HUDEP-2 (cell line): ENCODE results near the gene HOXA3.

ENCODE experiments used
- DNase-seq, 76 experiments: peaks; one replicate each; lab custom pipeline; 2025; ENCODE audit not compliant: unreplicated experiment in 76 of 76; lab: John Stamatoyannopoulos, UW

HOXA3 gene

GRCh38 chr7:27151931-27152815, at the start of gene HOXA3:
HOXA3 (minus strand) TSS chr7:27152583; CDS start chr7:27110640, 41,943 bp downstream.
- DNase-seq, result no peak

- DNase-seq, result no peak
Measured at GRCh38 chr7:27201580-27202017, 49.2 kb upstream of the HOXA3 start.

- no peak for DNase-seq
Measured at GRCh38 chr7:27200761-27201579, 48.6 kb upstream of the HOXA3 start.

- DNase-seq, result no peak
Measured at GRCh38 chr7:27199849-27200760, 47.7 kb upstream of the HOXA3 start, which contains the start of gene HOXA13. HOXA13 (minus strand) TSS chr7:27200091; CDS start chr7:27200077, 14 bp downstream.

GRCh38 chr7:27198871-27199801, 46.8 kb upstream of the HOXA3 start:
- DNase-seq, result no peak

- no peak for DNase-seq
Measured at GRCh38 chr7:27198138-27198841, 45.9 kb upstream of the HOXA3 start.

- no peak for DNase-seq
Measured at GRCh38 chr7:27197137-27198042, 45.0 kb upstream of the HOXA3 start.

GRCh38 chr7:27196287-27196767, 43.9 kb upstream of the HOXA3 start:
- DNase-seq, result peak in 66 of 76 experiments; percentile 2 to 81 (median 52)

- no peak for DNase-seq
Measured at GRCh38 chr7:27194686-27195379, 42.5 kb upstream of the HOXA3 start.

GRCh38 chr7:27194002-27194352, 41.6 kb upstream of the HOXA3 start:
- DNase-seq, result no peak

GRCh38 chr7:27193335-27194001, 41.1 kb upstream of the HOXA3 start:
- DNase-seq, result no peak

- DNase-seq, result no peak
Measured at GRCh38 chr7:27192546-27193334, 40.4 kb upstream of the HOXA3 start.

GRCh38 chr7:27191833-27192545, 39.6 kb upstream of the HOXA3 start:
- no peak for DNase-seq

GRCh38 chr7:27191161-27191731, 38.9 kb upstream of the HOXA3 start:
- DNase-seq, result no peak
